H1 (cell line): ENCODE data around the gene BRME1. TPM values are rescaled to one million over a fixed set of nuclear protein-coding genes. Genes with fewer than 3 reads are reported as not detected.

Experiments used
- CREB1 ChIP-seq: IDR thresholded peaks from 2 replicates; pipeline ENCODE4 v1.6.1; 2012; ENCODE audit warnings: inconsistent platforms
- polyA plus RNA-seq, 7 experiments: library from polyadenylated mRNA; depleted of rRNA in 3 of 7; stranded (reverse) in 5 of 7; unstranded in 2 of 7; fragments of >200 nt in 5 of 7; fragments of 200-250 nt in 2 of 7; gene quantifications; 1 replicate in 5 of 7; 2 replicates in 1 of 7; 4 replicates in 1 of 7; pipeline versions ENCODE4 v1.2.1 to v1.2.3, GENCODE V29; 2011 to 2013; ENCODE audit warnings: missing spikeins in 2 of 7, mixed read lengths in 2 of 7
- total RNA-seq: library from RNA; stranded (reverse); fragmentation: NEBNext Ultra II Directional; extraction: Animal tissue kit (Norgen Biotek cat#: 25700); gene quantifications from 2 replicates; pipeline ENCODE4 v1.2.1, GENCODE V29; 2021

The BRME1 gene
- total and polyA plus RNA-seq, 2 of the 8 experiments (the other 6 are each of a cell fraction or from before 2014, with no cell fraction given): 4.6 to 4.7 TPM

GRCh38 chr19:13843104-13843921 is 62.6 kb downstream of the BRME1 start (continued):
- TF ChIP-seq CREB1: no peak
- TF ChIP-seq, all 59 proteins: peak for 3
